Activated T-cell treated with anti-CD3 and anti-CD28 coated beads for 24 hours (primary cell): ENCODE data around the gene JMJD8.

ENCODE experiments used
- DNase-seq: peaks from one replicate; pipeline ENCODE4 v3.0.0-alpha.2; 2020; ENCODE audit warnings: low read depth

JMJD8 gene

DNA sequence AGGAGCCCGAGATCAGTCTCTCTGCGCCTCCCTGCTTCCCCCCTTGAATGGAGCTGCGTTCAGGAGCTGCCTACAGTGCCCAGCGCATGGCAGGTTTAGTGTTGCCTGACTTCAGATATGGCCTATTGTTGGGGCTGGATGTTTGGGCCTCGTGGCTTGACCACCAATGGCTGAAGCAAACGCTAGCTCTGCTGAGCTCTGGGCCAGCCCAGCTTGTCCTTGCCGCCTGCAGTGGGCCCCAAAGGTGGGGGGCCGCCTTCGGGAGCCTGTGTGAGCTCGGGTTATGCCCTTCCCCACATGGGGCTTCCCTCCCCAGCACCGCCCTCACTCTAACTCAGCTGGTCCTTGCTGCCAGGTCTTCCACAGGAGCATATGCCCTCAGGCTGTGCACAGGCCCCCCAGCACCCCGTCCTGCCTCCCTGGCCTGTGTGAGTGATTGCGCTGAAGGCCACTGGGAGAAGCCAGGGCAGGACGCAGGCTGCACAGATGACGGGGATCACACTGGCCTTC, 46.0 kb downstream of the JMJD8 start:
- DNase-seq = no peak

DNA sequence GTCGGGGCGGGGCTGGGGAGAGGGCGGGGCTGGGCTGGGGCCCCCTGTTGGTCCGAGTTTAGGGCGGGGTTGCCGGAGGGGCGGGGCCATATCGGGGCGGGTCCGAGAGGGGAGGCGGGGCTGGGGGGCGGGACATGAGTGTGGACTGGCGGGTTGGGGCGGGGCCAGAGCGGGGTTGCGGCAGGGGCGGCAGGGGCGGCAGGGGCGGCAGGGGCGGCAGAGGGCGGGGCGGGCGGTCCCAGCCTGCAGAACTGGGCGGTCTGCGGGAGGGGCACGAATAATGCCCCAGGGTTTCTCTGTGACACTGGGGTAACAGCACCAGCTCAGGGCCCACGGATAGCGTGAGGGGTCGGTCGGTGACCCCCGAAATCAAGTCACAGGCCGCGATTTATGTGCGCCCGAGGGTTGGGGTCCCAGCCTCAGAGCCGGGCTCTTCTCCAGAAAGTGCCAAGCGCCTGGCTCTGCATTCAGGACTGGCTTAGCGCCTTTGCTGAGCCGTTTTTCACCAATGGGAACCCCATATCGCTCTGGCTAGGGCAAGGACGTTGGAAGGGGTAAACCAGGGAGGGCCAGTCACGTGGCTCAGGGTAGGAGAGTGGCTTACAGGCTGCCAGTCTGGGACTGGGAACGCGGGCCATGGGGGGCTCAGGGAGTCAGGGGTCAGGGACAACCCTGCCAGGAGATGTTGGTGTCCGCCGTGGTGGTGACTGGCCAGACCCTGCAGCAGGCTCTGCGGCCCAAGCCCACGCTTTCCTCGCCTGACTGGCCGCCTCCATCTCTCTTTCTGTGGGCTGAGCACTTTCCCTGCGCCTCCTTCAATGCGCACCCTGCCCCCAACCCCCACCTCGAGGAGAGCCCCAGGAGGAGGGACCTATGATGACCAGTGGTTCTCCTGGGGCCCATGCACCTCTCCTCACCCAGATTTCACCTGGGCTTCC, 46.8 kb downstream of the JMJD8 start:
- peak; percentile 82 for DNase-seq

DNA sequence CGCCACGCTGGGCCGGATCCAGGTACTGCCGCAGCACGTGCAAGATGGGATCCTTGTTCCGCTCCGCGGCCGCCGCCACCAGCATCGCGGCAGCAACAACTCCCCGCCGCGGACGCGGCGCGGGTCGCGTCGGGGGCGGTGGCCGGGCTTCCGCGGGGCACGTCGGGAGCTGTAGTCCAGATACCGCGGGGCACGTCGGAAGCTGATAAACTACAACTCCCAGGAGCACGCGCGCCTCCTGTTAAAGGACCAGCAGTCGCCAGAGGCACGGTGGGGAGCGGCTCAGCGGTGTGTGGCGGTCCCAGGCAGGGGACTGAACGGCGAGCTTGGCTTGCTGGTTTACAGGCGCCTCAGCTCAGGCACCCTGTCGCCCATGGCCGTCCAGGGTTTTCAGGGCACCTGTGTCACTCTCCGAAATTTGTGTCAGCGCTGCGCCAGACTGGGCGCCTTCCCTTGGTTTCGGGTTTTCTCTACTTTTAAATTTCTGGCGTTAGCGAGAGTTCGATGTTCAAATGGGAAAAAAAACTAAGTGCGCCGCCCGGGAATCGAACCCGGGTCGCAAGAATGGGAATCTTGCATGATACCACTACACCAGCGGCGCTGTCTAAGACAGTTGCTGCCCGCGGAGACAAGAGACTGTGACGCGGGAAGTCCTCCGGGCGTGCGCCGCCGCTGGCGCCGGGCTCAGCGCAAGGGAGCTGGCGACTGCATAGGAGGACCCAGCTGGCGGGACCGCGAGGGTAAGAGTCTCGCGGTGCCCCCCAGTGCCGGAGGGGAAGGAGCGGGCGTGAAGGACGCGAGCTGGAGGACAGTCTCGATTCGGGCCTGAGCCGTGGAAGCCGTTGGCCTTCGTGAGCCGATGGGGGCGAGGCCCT, 47.7 kb downstream of the JMJD8 start, which contains the start of gene METTL26:
TSS of gene METTL26 (minus strand) at position 100 of the 875 bp plus-strand sequence. CDS start at position 85, 15 bp downstream.
- peak; percentile 89 for DNase-seq

- DNase-seq = no peak
Measured at GRCh38 chr16:635573-636205, 48.4 kb downstream of the JMJD8 start.

DNA sequence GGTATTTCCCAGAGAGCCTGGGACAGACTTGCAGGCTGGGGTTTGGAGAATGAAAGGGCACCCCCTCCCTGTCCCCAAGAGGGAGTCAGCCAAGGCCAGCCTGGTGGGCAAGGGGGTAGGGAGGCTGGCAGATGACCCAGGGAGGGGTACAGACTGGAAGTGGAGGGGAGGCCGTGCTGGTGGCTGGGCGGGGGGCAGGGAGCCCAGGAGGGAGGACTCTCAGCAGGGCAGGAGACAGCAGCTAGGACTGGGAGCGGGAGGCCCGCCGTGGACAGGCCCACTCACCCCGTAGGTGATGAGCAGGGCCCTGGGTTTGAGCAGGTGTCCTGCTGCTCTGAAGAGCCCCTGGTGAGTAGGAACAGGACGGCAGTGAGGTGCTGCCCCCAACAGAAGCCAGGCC, 49.1 kb downstream of the JMJD8 start:
- no peak for DNase-seq

DNA sequence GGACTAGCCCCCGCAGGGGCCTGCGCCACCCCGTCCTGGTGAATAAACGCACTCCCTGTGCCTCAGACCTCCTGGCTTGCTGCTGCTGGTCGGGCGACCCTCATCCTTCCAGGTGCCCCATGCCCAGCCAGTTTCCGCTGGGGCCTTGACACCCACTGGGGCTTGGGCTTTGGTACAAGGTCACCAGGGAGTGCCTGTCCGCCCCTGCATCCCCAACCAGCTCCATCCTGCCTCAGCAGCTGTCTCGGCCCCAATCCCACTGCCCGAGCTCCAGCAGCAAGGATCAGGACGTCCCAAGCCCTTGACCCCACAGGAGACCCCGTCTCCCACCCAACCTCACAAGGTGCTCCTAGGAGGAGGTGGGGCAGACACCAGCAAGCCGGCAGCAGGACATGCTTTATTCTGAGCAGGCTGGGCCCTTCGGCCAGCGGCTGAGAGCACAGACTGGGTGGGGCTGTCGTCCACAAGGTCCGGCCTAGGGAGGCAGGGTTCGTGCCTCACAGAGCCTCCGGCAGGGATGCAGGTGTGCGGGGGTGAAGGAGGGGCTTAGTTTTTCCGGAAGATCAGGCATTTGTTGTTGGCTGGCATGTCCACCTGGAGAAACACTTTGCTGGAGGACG, 50.0 kb downstream of the JMJD8 start:
- no peak for DNase-seq

DNA sequence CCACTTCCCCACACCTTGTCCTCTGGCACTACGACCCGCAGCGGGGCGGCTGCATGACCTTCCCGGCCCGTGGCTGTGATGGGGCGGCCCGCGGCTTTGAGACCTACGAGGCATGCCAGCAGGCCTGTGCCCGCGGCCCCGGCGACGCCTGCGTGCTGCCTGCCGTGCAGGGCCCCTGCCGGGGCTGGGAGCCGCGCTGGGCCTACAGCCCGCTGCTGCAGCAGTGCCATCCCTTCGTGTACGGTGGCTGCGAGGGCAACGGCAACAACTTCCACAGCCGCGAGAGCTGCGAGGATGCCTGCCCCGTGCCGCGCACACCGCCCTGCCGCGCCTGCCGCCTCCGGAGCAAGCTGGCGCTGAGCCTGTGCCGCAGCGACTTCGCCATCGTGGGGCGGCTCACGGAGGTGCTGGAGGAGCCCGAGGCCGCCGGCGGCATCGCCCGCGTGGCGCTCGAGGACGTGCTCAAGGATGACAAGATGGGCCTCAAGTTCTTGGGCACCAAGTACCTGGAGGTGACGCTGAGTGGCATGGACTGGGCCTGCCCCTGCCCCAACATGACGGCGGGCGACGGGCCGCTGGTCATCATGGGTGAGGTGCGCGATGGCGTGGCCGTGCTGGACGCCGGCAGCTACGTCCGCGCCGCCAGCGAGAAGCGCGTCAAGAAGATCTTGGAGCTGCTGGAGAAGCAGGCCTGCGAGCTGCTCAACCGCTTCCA, 50.6 kb downstream of the JMJD8 start:
- DNase-seq = no peak

GRCh38 chr16:632486-633335, 51.4 kb downstream of the JMJD8 start:
- DNase-seq = no peak

DNA sequence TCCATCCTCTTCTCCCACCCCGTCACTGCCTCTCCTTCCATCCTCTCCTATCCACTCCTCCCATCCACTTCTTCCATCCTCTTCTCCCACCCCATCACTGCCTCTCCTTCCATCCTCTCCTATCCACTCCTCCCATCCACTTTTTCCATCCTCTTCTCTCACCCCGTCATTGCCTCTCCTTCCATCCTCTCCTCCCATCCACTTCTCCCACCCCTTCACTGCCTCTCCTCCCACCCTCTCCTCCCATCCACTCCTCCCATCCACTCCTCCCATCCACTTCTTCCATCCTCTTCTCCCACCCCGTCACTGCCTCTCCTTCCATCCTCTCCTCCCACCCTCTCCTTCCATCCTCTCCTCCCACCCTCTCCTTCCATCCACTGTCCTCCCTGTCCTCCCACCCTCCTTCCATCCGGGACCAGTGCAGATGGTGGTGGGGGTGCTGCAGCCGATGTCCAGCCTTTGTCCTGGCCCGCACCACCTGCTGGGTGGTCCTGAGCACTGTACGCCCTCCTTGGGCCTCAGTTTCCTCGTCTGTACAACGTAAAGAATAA, 52.3 kb downstream of the JMJD8 start:
- no peak for DNase-seq
